SK-N-SH treated with all-trans-retinoic acid at 6 μM for 48 hours (cell line): ENCODE data around the gene DTX4.

Experiments
- ATAC-seq: fragments of 200-7000 bp; cut with Tn5 transposase; 3 replicates; pipeline ENCODE4 v1.9.1; 2020; ENCODE audit warnings: mild to moderate bottlenecking, moderate library complexity
- ARNTL ChIP-seq: fragments of 450-650 bp; formaldehyde crosslinking; IDR thresholded peaks from 2 replicates; pipeline ENCODE4 v1.5.0; 2020; ENCODE audit warnings: low read depth, mild to moderate bottlenecking, moderate library complexity, borderline replicate concordance
- BACH2 ChIP-seq: fragments of 250-450 bp; sonication (Bioruptor Pico); IDR thresholded peaks from 2 replicates; pipeline ENCODE4 v1.9.0; 2021; ENCODE audit warnings: mild to moderate bottlenecking, borderline replicate concordance
- CREB5 ChIP-seq: fragments of 250-450 bp; sonication (Bioruptor Pico); IDR thresholded peaks from 2 replicates; pipeline ENCODE4 v1.5.1; 2020; ENCODE audit warnings: low read depth, mild to moderate bottlenecking, moderate library complexity
- CSDC2 ChIP-seq: fragments of 250-450 bp; sonication (Bioruptor Pico); IDR thresholded peaks from 2 replicates; pipeline ENCODE4 v1.5.0; 2020; ENCODE audit warnings: mild to moderate bottlenecking, moderate library complexity
- ESRRG ChIP-seq: fragments of 250-450 bp; sonication (Bioruptor Pico); IDR thresholded peaks from 2 replicates; pipeline ENCODE4 v1.6.1; 2021; ENCODE audit warnings: mild to moderate bottlenecking
- GLIS3 ChIP-seq: fragments of 250-450 bp; sonication (Bioruptor Pico); IDR thresholded peaks from 2 replicates; pipeline ENCODE4 v1.5.0; 2020; ENCODE audit warnings: mild to moderate bottlenecking, moderate library complexity
- ISL1 ChIP-seq: fragments of 250-450 bp; sonication (Bioruptor Pico); IDR thresholded peaks from 2 replicates; pipeline ENCODE4 v2.1.2; 2022; ENCODE audit warnings: mild to moderate bottlenecking, moderate library complexity
- OSR1 ChIP-seq: fragments of 250-450 bp; sonication (Bioruptor Pico); IDR thresholded peaks from 2 replicates; pipeline ENCODE4 v1.8.0; 2022; ENCODE audit warnings: moderate library complexity, mild to moderate bottlenecking, inconsistent platforms
- POU6F1 ChIP-seq: fragments of 250-450 bp; sonication (Bioruptor Pico); IDR thresholded peaks from 2 replicates; pipeline ENCODE4 v1.8.0; 2021; ENCODE audit warnings: low read depth, mild to moderate bottlenecking, moderate library complexity, borderline replicate concordance
- PPARA ChIP-seq: fragments of 250-450 bp; sonication (Bioruptor Pico); IDR thresholded peaks from 2 replicates; pipeline ENCODE4 v1.5.0; 2020; ENCODE audit warnings: mild to moderate bottlenecking, borderline replicate concordance
- SNAI2 ChIP-seq: fragments of 250-450 bp; sonication (Bioruptor Pico); IDR thresholded peaks from 2 replicates; pipeline ENCODE4 v1.5.0; 2020; ENCODE audit warnings: mild to moderate bottlenecking, moderate library complexity
- TOX ChIP-seq: fragments of 250-450 bp; sonication (Bioruptor Pico); IDR thresholded peaks from 2 replicates; pipeline ENCODE4 v1.8.0; 2021; ENCODE audit warnings: mild to moderate bottlenecking, moderate library complexity, borderline replicate concordance
- ZC3H10 ChIP-seq: fragments of 250-450 bp; sonication (Bioruptor Pico); IDR thresholded peaks from 2 replicates; pipeline ENCODE4 v1.5.1; 2021; ENCODE audit warnings: mild to moderate bottlenecking, moderate library complexity
- ZFP3 ChIP-seq: fragments of 250-450 bp; sonication (Bioruptor Pico); IDR thresholded peaks from 2 replicates; pipeline ENCODE4 v1.5.0; 2020; ENCODE audit warnings: mild to moderate bottlenecking, moderate library complexity
- ZFP30 ChIP-seq: fragments of 450-650 bp; formaldehyde crosslinking; IDR thresholded peaks from 2 replicates; pipeline ENCODE4 v1.5.0; 2022; ENCODE audit warnings: mild to moderate bottlenecking, moderate library complexity
- ZNF70 ChIP-seq: fragments of 450-650 bp; formaldehyde crosslinking; IDR thresholded peaks from 2 replicates; pipeline ENCODE4 v1.5.0; 2020; ENCODE audit warnings: mild to moderate bottlenecking, moderate library complexity
- ZNF8 ChIP-seq: fragments of 450-650 bp; formaldehyde crosslinking; IDR thresholded peaks from 2 replicates; pipeline ENCODE4 v1.5.0; 2020; ENCODE audit warnings: mild to moderate bottlenecking, moderate library complexity
- TF ChIP-seq, protein P1 (sequence below): fragments of 250-450 bp; sonication (Bioruptor Pico); IDR thresholded peaks from 2 replicates; pipeline ENCODE4 v1.8.0; 2020; ENCODE audit warnings: mild to moderate bottlenecking, moderate library complexity, borderline replicate concordance
- TF ChIP-seq, protein P2 (sequence below): fragments of 250-450 bp; sonication (Bioruptor Pico); IDR thresholded peaks from 2 replicates; pipeline ENCODE4 v1.5.1; 2021; ENCODE audit warnings: mild to moderate bottlenecking, moderate library complexity
- TF ChIP-seq, protein P3 (sequence below): fragments of 250-450 bp; sonication (Bioruptor Pico); IDR thresholded peaks from 2 replicates; pipeline ENCODE4 v1.5.0; 2020; ENCODE audit warnings: mild to moderate bottlenecking, moderate library complexity

DTX4 gene

DNA sequence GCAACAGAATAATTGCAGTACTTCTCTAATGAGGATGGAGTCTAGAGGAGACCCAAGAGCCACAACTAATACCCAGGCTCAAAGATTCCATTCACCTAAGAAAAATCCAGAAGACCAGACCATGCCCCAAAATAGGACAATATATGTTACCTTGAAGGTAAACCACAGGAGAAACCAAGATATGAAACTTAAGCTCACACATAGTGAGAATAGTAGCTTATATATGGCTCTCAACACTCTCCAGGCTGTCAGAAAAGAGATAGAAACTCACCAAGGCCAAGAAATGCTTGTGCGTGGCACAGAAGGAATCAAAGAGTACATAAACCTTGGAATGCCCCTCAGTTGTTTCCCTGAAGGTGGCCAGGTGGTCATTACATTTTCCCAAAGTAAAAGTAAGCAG, 20.2 kb upstream of the DTX4 start:
- no peak for ATAC-seq
- TF ChIP-seq ESRRG (CRISPR knock-in tag) (no peak), CSDC2 (CRISPR knock-in tag) (no peak), GLIS3 (CRISPR knock-in tag) (no peak), ZFP3 (CRISPR knock-in tag) (no peak), PPARA (CRISPR knock-in tag) (no peak), ISL1 (CRISPR knock-in tag) (no peak), ZFP30 (no peak), POU6F1 (CRISPR knock-in tag) (no peak), ARNTL (CRISPR knock-in tag) (no peak), ZC3H10 (CRISPR knock-in tag) (no peak), BACH2 (CRISPR knock-in tag) (no peak), OSR1 (CRISPR knock-in tag) (no peak), TOX (CRISPR knock-in tag) (no peak), SNAI2 (CRISPR knock-in tag) (no peak)
- TF ChIP-seq, protein P1, sequence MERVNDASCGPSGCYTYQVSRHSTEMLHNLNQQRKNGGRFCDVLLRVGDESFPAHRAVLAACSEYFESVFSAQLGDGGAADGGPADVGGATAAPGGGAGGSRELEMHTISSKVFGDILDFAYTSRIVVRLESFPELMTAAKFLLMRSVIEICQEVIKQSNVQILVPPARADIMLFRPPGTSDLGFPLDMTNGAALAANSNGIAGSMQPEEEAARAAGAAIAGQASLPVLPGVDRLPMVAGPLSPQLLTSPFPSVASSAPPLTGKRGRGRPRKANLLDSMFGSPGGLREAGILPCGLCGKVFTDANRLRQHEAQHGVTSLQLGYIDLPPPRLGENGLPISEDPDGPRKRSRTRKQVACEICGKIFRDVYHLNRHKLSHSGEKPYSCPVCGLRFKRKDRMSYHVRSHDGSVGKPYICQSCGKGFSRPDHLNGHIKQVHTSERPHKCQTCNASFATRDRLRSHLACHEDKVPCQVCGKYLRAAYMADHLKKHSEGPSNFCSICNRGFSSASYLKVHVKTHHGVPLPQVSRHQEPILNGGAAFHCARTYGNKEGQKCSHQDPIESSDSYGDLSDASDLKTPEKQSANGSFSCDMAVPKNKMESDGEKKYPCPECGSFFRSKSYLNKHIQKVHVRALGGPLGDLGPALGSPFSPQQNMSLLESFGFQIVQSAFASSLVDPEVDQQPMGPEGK = no peak
- TF ChIP-seq, protein P2, sequence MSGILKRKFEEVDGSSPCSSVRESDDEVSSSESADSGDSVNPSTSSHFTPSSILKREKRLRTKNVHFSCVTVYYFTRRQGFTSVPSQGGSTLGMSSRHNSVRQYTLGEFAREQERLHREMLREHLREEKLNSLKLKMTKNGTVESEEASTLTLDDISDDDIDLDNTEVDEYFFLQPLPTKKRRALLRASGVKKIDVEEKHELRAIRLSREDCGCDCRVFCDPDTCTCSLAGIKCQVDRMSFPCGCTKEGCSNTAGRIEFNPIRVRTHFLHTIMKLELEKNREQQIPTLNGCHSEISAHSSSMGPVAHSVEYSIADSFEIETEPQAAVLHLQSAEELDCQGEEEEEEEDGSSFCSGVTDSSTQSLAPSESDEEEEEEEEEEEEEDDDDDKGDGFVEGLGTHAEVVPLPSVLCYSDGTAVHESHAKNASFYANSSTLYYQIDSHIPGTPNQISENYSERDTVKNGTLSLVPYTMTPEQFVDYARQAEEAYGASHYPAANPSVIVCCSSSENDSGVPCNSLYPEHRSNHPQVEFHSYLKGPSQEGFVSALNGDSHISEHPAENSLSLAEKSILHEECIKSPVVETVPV (CRISPR knock-in tag) = no peak
- TF ChIP-seq, protein P3, sequence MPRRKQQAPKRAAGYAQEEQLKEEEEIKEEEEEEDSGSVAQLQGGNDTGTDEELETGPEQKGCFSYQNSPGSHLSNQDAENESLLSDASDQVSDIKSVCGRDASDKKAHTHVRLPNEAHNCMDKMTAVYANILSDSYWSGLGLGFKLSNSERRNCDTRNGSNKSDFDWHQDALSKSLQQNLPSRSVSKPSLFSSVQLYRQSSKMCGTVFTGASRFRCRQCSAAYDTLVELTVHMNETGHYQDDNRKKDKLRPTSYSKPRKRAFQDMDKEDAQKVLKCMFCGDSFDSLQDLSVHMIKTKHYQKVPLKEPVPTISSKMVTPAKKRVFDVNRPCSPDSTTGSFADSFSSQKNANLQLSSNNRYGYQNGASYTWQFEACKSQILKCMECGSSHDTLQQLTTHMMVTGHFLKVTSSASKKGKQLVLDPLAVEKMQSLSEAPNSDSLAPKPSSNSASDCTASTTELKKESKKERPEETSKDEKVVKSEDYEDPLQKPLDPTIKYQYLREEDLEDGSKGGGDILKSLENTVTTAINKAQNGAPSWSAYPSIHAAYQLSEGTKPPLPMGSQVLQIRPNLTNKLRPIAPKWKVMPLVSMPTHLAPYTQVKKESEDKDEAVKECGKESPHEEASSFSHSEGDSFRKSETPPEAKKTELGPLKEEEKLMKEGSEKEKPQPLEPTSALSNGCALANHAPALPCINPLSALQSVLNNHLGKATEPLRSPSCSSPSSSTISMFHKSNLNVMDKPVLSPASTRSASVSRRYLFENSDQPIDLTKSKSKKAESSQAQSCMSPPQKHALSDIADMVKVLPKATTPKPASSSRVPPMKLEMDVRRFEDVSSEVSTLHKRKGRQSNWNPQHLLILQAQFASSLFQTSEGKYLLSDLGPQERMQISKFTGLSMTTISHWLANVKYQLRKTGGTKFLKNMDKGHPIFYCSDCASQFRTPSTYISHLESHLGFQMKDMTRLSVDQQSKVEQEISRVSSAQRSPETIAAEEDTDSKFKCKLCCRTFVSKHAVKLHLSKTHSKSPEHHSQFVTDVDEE (CRISPR knock-in tag) = no peak

- ATAC-seq = no peak
- no peak for TF ChIP-seq ZC3H10 (CRISPR knock-in tag)
- no peak for TF ChIP-seq CREB5
- no peak for TF ChIP-seq CSDC2 (CRISPR knock-in tag)
- TF ChIP-seq ISL1 (CRISPR knock-in tag) = no peak
- TF ChIP-seq ESRRG (CRISPR knock-in tag) = no peak
- TF ChIP-seq TOX (CRISPR knock-in tag) = no peak
- no peak for TF ChIP-seq ZFP3 (CRISPR knock-in tag)
Observed at GRCh38 chr11:59152312-59152951, 19.5 kb upstream of the DTX4 start.

- no peak for ATAC-seq
- TF ChIP-seq GLIS3 (CRISPR knock-in tag) (no peak), CREB5 (no peak), ZNF70 (CRISPR knock-in tag) (no peak), SNAI2 (CRISPR knock-in tag) (no peak), ZNF8 (CRISPR knock-in tag) (no peak), PPARA (CRISPR knock-in tag) (no peak), ESRRG (CRISPR knock-in tag) (no peak)
- TF ChIP-seq, protein P2 (CRISPR knock-in tag) = no peak
- TF ChIP-seq, protein P1 = no peak
Observed at GRCh38 chr11:59154610-59155009, 17.3 kb upstream of the DTX4 start.
